ENCODE results near the gene FHIT.
A peak's percentile ranks its signal among the peaks of the same experiment; 100 is the strongest.

The FHIT gene

DNA sequence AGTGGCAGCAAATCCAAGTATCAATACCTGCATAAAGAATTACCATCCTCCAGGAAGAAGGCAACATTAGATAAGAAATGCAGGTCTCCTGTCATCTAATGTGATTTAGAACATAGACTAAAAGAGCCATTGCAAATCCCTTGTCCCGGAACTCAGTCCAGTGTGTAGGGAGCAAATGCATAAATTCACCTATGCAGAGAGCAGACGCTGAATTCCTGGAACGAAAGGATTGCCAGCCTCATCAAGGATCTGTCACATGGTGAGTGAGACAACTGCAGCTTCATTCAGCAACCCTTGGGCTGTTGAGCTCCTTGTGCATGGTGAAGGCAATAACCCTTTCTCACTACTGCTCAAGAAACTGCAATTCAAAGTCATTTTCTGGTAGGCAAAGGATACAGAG lies 1504.7 kb downstream of the FHIT start:
- intact Hi-C loops (cut with DNase I), result no loop called here
- DNase-seq, result no peak

DNA sequence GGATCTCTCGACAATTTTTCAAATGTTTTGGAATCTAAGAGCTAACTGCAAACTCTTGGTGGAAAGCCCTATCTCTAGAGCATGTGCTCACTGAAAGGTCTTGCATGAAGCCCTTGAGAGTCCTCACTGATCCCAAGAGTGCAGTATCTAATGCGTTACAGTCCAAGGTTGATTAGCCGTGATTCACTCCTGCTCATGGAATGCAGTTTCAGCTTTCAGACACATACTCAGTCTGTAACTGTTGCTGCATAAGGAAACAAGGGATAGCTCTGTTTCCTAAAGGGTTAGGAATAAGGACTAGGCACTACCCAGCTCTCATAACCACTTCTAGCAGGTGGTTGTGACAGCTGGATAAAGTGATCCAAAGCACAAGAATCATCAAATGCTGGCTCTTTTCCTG lies 1514.0 kb downstream of the FHIT start:
- intact Hi-C loops (cut with DNase I), result no loop called here
- DNase-seq, result no peak

DNA sequence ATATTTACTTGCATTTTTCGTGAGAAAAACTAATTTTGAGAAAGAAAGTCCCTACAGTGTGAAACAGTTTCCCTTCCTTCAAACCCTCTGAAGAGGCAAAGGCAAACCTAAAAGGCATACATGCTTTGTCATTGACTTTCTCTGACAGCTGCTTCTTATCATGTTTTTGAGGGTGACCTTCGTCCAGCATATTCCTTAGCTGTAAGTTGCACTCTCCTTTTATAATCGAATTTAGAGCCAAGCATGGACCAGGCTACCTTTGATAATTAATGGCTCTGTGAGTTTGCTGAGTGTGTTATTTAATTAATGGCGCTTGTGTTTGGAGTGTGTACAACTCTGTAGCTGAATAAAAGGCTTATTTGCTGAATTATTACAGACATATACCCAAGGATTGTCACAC lies 1517.2 kb downstream of the FHIT start:
- no peak for DNase-seq
- intact Hi-C loops (cut with DNase I), result no loop called here

DNA sequence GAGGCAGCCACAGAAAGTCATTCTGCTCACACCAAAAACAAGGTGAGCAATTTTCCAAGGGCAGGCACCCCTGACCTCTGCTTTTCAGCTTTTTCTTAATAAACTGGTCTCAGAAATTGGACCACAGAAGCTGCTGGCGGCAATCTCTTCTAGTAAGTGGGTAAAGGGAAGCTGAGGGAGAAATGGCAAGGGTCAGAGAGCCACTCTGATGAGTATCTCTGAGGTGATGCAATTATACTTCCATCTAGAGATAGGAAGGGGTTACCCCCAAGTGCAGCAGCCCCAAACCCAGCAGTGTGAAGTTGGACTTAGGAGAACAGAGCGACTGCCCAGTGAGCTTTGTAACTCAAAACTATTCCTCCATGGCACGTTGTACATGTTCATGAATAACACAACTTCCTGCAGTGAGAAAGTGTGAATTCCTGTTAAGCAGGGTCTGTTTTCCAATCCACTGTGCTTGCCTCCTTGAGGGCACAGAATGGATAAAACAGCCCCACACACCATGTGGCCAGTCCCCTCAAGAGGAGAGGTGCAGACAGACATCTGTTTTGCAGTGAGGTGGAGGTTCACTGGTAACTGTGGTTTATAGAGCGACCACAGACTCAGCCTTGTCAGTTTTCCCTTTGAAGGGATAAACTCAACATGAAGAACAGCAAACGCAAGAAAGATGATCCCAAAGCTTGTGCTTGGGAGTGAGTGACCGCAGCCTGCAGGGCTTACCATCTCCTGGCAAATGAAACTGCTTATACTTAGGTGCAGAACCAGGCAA lies 1518.0 kb downstream of the FHIT start:
- intact Hi-C loops (cut with DNase I), result no loop called here
- DNase-seq, result no peak

DNA sequence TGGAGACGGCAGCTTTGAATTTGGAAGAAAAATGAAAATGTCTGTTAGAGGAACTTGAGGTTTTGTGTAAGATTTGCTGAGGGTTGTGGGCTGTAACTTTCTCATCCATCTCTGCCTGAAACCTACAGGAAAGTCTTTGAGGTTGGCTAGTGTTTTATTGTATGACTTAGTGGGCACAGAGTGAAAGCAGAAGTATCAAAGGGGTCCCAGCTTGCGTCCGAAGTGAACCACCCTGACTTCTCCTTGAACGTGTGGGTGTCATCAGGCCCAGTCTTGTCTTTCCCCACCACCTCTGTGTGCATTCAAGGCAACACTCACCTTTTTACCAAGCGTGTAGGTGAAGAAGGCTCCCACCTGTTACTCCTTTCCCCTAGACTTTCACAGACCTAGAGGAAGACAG lies 1519.3 kb downstream of the FHIT start:
- DNase-seq, result no peak
- intact Hi-C loops (cut with DNase I), result no loop called here

DNA sequence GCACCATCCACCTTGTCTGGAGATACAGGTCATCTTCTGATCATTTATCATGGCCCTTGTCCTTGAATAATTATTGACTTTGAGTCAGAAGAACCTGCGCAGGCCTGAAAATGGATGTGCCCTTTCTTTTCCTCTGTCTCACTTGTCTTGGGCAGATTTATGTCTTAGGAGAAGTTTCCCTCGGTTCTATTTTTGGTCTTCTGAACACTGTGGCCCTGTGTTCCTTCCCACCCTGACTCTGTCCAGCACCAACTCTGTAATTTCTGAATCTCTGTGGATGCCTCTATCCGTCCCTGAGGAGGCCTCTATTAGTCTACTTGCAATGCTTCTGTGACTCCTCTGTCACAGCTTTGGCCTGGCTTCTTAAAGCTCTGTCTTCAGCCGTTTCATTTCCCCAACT lies 1520.7 kb downstream of the FHIT start:
- intact Hi-C loops (cut with DNase I), result no loop called here
- no peak for DNase-seq

DNA sequence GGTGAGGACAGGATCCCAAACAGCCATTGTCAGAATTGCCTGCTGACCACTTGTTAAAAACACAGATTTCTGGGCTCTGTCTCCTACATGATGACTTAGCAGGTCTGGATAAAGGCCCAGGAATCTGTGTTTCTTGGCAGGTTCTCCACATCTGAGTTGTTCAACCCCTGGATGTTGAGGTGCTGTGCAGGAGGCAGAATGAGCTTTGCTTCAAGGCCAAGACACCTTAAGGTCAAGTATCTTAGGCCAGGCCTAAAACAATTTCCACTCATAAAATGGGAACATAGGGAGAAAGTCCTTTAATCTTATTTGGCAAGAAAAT lies 1522.7 kb downstream of the FHIT start:
- no peak for DNase-seq
- intact Hi-C loops (cut with DNase I), result no loop called here

DNA sequence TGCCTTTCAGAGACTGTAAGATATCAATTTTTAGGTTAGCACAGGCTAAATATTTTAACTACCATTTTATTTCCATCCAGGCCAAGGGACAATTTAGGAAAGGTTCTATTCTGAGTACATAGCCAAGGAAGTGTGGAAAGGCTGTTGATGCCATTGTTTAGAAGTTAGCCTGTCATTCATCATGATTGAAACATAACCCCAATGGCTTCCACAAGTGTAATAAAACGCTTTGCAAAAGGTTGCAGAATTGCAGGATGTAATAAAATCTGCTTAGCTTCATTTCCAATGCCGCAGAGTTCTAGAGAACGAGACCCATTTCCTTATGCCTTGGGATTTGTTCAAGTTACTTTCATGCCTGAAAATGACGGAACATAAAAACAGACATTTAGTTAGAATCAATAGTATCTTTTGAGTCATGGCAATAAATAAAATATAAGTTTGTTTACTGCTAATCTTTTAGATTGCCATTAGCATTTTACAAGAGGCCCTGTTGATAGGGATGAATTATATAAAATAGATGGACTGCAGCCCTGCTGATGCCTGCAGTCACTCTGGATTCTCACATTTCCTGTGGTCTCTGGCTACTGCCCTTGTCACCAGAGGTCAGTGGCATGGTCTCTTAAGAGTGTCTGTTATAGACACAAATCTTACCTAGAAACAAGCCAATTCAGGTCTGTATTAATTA lies 1523.2 kb downstream of the FHIT start:
- no peak for DNase-seq
- intact Hi-C loops (cut with DNase I), result no loop called here

DNA sequence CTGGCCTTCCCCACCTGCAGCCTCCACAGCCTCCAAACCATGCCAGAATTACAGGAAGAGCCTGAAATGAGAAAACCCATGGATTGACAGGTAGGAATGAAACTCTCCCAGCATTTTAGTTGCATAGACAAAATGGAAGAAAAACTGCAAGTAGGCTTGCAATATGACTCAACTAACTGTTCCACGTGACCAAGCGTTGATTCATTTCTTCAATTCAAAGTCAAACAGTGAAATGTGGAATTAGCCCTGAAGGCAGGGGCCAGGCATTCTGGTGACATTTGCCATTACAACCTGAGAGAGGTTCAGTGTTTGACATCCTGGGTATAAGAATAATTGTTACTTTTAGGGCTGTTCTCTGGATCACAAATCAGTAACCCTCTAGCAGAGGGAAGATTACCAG lies 1525.0 kb downstream of the FHIT start:
- DNase-seq, result no peak
- intact Hi-C loops (cut with DNase I), result no loop called here

DNA sequence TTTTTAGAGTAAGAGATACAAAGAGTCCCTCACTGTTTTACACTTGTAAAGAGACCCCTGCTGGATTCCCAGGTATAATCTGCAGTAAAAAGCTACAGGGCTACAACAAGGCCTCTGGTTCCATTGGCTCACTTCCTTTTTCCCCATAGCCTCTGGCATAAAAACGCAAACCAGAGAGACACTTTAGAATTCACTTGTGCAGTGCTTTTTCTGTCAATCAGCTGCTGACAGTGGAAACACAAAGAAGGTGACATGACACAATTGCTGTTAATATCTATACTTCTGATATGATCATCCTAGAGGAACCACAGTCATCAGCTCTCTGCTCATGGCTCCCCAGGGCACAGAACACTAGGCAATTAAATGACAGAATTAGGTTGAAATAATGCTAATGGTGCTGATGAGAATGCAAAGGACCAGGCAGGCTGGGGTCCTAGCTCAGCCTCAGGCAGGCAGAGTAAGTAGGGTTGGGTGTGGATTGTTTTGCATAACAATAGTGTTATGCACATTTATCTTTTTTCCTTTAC lies 1533.5 kb downstream of the FHIT start:
- DNase-seq, result peak in 28 of 42 donors; percentile 1 to 55 (median 22)
- intact Hi-C loops (cut with DNase I), result no loop called here

DNA sequence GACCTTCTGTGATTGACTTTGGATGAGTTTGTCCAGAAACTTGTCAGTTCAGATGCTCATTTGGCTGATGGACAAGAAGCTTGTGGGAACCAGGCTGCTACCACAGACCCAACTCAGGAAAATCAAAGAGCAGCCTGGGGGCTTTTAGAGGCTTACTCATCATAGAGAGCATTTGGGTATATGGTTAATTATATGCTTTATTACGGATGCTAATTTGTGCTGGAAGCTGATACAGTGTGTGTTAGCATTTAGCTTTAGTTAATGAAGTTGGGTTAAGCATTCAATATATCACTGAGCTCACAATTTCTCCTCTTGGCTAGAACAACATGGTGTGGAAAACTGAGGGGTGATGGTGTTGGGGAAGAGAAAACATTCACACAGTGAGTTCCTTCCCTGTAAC lies 1537.2 kb downstream of the FHIT start:
- intact Hi-C loops (cut with DNase I), result no loop called here

DNA sequence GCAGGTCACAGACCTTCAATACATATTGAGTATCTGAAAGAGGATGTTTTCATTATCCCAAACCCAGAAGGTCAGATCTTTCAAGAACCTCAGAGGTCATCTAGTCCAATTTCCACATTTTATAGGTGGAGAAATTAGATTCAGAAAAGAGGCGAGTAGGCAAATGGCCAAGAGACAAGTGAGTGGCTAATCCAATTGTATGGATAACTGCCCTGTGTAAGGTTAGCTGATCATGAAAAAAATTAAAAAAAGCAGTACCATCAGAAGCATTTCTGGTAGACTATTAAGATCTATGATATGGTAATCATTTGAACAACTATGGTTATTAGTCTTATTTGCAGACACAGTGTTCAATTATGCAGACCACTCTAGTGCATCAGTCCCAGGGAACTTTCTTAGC lies 1540.7 kb downstream of the FHIT start:
- DNase-seq, result no peak
- intact Hi-C loops (cut with DNase I), result no loop called here

More for the DNA sequence above, 1537.2 kb downstream of the FHIT start:
- DNase-seq, result no peak

DNA sequence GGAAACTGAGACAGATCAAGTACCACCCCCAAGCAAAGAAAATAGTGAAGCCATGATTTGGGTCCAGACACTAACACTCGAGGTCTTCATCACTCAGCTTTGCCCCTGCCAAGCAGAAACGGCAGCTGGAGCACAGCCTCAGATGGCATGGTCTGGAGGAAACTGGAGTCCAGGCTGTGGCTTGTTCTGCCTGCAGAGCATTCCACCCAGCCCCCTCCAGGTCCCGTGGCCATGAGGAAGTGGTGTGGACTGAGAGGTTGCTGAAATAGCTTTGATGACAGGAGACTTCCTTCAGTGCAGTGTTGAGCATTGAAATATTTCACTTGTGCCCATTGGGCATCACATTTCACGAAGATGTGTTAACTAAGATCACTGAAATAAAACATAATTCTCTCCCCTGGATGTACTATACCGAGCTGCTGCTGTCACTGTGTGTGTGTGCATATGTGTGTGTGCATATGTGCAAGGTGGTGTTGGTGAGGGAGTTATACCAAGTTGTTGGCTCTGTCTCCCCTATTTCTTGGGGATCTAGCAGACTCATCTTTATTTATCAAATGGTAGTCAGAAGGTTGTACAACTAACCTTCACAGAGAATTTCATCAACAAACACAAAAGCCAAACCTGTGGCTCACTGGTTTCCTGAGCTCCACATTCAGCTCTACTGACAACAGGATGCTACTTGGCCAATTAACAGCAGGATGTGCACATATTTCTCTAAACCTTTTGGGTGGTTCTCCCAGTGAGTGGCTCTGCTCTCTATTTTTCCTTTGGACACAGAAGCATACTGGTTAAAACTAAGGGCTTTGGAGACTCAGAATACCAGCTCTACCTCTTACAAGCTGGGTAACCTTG lies 1541.3 kb downstream of the FHIT start:
- DNase-seq, result peak; percentile 9 to 74 (median 58)
- intact Hi-C loops (cut with DNase I), result no loop called here

DNA sequence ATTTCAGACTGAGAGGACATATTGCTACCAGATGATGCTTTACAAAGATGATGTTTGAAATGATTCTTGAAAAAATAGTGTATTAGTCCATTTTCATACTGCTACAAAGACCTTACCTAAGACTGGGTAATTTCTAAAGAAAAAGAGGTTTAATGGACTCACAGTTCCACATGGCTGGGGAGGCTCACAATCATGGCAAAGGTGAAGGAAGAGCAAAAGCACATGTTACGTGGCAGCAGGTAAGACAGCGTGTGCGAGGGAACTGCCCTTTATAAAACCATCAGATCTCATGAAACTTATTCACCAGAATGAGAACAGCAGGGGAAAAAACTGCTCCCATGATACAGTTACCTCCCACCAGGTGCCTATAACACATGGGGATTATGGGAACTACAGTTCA lies 1543.0 kb downstream of the FHIT start:
- intact Hi-C loops (cut with DNase I), result no loop called here
- no peak for DNase-seq

DNA sequence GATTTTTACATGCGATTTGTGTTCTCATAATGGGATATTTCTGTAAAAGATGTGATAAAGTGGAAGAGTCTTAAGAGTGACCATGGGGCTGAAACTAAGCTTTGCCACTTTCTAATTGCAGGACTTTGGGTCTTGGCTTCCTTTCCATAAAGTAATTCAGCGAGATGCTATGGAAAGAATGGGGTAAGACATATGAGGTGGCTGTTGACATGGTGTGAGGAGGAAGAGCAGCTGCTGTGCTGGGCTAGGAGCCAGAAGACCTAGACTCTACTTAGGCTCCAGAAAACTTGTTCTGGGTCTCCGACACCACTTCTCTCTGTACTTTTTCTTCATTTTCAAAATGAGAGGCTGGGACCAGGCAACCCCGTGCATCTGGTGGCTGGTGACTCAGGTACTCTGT lies 1547.0 kb downstream of the FHIT start:
- intact Hi-C loops (cut with DNase I), result no loop called here
- no peak for DNase-seq

DNA sequence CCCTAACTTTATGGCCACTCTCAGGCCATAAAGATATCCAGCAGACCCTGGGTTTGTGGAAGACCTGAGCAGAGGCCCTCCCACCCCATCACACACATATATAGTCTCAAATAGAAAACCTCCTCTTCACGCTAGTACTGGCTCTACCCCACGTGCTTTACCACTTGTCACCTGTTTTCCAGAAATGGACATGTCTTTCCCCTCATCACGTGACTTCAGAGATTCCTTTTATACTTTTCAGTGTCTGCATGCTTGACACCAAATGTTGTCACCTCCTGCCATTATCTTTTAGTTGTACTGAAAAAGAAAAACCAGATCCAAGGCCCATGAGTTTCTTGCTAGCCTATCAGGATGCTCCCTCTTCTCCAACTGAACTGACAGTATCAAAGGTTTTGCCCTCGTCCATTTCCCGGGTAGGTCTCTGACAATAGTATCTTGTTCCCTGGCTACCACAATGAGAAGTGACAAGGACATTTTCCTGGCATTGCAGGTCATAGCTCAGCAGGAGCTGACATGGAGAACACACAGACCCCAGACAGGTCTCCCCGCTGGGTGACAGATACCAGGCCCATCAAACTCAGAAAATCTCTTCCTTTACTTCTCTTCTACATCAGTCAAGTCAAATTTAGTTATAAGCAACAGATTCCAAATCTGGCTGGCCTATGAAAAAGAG lies 1551.5 kb downstream of the FHIT start:
- intact Hi-C loops (cut with DNase I), result no loop called here
- DNase-seq, result no peak
